Stimulated activated memory B cell treated with anti-CD40 and anti-IgM and Interleukin-4, amounts not matched to agents 10 μg/mL and 1 μg/mL and 100 μg/mL, for 72 hours (primary cell): ENCODE data around the gene DCDC2B.

ENCODE experiments used
- ATAC-seq: fragments of 150-1000 bp; cut with Tn5 transposase; 2 replicates; pipeline ENCODE4 v1.10.0; 2021
- H3K27ac Mint-ChIP-seq: one replicate; pipeline ENCODE4 v1.8.0; 2022; ENCODE audit warnings: mild to moderate bottlenecking, mixed read lengths
- H3K27me3 Mint-ChIP-seq: one replicate; pipeline ENCODE4 v1.8.0; 2022; ENCODE audit warnings: mixed read lengths
- H3K36me3 Mint-ChIP-seq: one replicate; pipeline ENCODE4 v1.8.0; 2022; ENCODE audit warnings: mixed read lengths
- H3K4me1 Mint-ChIP-seq: one replicate; pipeline ENCODE4 v1.8.0; 2022; ENCODE audit warnings: mixed read lengths
- H3K4me3 Mint-ChIP-seq: one replicate; pipeline ENCODE4 v1.8.0; 2022; ENCODE audit warnings: mild to moderate bottlenecking, moderate library complexity, mixed read lengths
- H3K9me3 Mint-ChIP-seq: one replicate; pipeline ENCODE4 v1.8.0; 2022; ENCODE audit warnings: mixed read lengths

Gene DCDC2B

DNA sequence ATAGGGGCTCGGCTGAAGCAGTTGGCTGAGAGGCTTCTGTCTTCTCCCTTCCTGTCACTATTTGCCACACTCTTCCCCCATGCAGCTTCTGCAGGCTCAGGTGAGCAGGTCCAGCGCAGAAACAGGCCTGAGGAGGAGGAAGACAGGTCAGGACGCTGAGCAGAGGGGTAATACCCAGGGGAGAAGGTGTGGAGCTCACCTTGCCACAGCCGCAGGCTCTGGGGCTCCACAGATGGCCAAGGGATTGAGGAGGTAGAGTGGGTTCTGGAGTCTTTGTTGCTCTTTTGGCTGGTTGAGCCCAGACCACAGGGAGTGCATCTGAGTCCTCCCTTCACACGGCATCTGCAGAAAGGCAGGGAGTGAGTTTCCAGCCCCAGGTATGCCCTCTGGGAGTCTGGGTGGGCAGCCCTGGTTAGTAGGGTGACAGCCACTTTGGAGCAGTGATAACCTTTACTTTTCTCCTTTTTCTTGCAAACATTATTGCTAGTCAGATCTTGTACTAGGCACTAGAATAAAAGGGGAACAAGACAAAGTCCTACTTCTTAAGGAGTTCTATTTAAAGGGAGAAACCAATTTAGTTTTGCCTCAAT, 23.0 kb downstream of the DCDC2B start:
- Mint-ChIP-seq H3K27ac (peak overlapping the region; percentile 3), H3K27me3 (no peaks in the 10 kb centered on the region), H3K4me3 (no peak overlapping the region), H3K9me3 (no peaks in the 10 kb centered on the region), H3K36me3 (peaks cover 39% of the 10 kb centered on the region), H3K4me1 (peaks cover 6% of the 10 kb centered on the region)
- no peak for ATAC-seq

- Mint-ChIP-seq H3K4me3 (no peak overlapping the region), H3K4me1 (peaks cover 3% of the 10 kb centered on the region), H3K27me3 (no peaks in the 10 kb centered on the region), H3K27ac (peak overlapping the region; percentile 3), H3K9me3 (no peaks in the 10 kb centered on the region), H3K36me3 (peaks cover 34% of the 10 kb centered on the region)
- no peak for ATAC-seq
Measured at GRCh38 chr1:32232558-32233304, 23.8 kb downstream of the DCDC2B start.

- Mint-ChIP-seq H3K27ac (no peak overlapping the region), H3K4me1 (peaks cover 8% of the 10 kb centered on the region)
- ATAC-seq = no peak
Measured at GRCh38 chr1:32234792-32235191, 25.9 kb downstream of the DCDC2B start.

DNA sequence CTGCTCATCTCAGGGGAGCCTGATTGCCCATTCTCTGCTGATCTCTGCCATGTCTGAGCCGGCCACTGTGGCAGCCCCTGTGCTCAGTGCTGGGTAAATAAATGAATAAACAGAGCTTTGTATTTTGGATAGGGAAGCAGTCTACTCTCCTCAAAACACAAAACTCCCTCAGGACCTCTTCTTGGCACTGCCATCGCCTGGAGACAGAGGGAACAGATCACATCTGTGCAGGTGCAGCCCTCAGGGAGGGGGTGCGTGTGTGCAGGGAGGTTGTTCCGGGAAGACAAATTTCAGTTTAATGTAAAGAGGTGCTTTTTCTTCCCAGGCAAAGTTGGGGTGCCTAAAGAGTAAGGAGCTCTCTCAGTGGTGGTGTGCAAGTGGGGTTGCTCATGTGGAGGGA, 30.4 kb downstream of the DCDC2B start:
- no peak for ATAC-seq
- Mint-ChIP-seq H3K4me3 (peak overlapping the region; percentile 57), H3K27ac (peak overlapping the region; percentile 54), H3K9me3 (no peaks in the 10 kb centered on the region), H3K36me3 (no peaks in the 10 kb centered on the region), H3K4me1 (peaks cover 34% of the 10 kb centered on the region), H3K27me3 (no peaks in the 10 kb centered on the region)

More at GRCh38 chr1:32234792-32235191, 25.9 kb downstream of the DCDC2B start:
- peaks cover 18% of the 10 kb centered on the region for H3K36me3 Mint-ChIP-seq
- no peaks in the 10 kb centered on the region for H3K9me3 Mint-ChIP-seq
- H3K4me3 Mint-ChIP-seq = no peak overlapping the region
- H3K27me3 Mint-ChIP-seq = no peaks in the 10 kb centered on the region

DNA sequence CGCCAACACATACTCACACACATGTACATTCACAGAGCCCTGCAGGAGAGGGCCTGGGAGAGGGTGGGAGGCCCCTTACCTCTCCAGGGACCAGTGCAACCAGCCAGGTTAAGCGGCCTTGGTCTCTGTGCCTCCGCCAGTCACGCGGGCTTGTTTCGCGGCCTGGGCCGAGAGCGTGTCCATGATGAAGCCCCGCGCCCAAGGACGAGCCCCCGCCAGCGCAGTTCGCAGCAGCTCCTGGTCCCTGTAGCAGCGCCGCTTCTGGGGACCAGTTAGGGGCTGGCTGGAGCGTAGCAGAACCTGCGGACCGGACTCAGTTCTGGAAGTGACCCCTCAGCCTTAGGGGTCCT, 30.9 kb downstream of the DCDC2B start:
- H3K27me3 Mint-ChIP-seq = no peaks in the 10 kb centered on the region
- H3K27ac Mint-ChIP-seq = peak overlapping the region; percentile 81
- peak overlapping the region; percentile 90 for H3K4me3 Mint-ChIP-seq
- H3K9me3 Mint-ChIP-seq = no peaks in the 10 kb centered on the region
- no peak for ATAC-seq
- H3K4me1 Mint-ChIP-seq = peaks cover 34% of the 10 kb centered on the region
- no peaks in the 10 kb centered on the region for H3K36me3 Mint-ChIP-seq

GRCh38 chr1:32240140-32240951, 31.5 kb downstream of the DCDC2B start:
- H3K27ac Mint-ChIP-seq = peak overlapping the region; percentile 81
- H3K4me1 Mint-ChIP-seq = peaks cover 34% of the 10 kb centered on the region
- peak; percentile 86 for ATAC-seq
- H3K9me3 Mint-ChIP-seq = no peaks in the 10 kb centered on the region
- H3K27me3 Mint-ChIP-seq = no peaks in the 10 kb centered on the region
- no peaks in the 10 kb centered on the region for H3K36me3 Mint-ChIP-seq
- peak overlapping the region; percentile 90 for H3K4me3 Mint-ChIP-seq

GRCh38 chr1:32241001-32241763, 32.3 kb downstream of the DCDC2B start:
- ATAC-seq = peak; percentile 77
- H3K4me1 Mint-ChIP-seq = peaks cover 37% of the 10 kb centered on the region
- H3K9me3 Mint-ChIP-seq = no peaks in the 10 kb centered on the region
- peak overlapping the region; percentile 90 for H3K4me3 Mint-ChIP-seq
- peak overlapping the region; percentile 81 for H3K27ac Mint-ChIP-seq
- no peaks in the 10 kb centered on the region for H3K36me3 Mint-ChIP-seq
- no peaks in the 10 kb centered on the region for H3K27me3 Mint-ChIP-seq

DNA sequence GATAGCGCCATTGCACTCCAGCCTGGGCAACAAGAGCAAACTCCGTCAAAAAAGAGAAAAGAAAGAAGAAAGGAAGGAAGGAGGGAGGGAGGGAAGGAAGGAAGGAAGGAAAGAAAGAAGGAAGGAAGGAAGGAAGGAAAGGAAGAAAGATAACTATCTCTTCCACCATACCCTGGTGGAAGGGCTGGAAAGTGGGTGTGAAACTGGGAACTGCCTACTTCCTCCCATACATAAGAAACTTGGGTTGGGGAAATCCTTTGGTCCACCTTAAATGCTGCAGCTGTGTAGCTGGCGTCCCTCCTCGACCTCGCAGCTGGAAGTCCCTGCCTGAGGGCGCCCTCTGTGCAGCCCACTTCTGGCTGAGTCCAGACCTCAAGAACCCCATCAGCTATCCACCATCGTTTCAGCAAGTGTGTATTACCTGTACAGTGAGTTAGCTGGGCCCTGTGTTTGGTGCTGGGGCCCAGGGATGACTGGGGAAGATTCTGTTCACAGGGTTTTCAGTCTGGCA, 33.5 kb downstream of the DCDC2B start:
- H3K27me3 Mint-ChIP-seq = no peaks in the 10 kb centered on the region
- H3K9me3 Mint-ChIP-seq = no peaks in the 10 kb centered on the region
- H3K27ac Mint-ChIP-seq = peak overlapping the region; percentile 81
- H3K36me3 Mint-ChIP-seq = no peaks in the 10 kb centered on the region
- peaks cover 48% of the 10 kb centered on the region for H3K4me1 Mint-ChIP-seq
- no peak overlapping the region for H3K4me3 Mint-ChIP-seq
- no peak for ATAC-seq

DNA sequence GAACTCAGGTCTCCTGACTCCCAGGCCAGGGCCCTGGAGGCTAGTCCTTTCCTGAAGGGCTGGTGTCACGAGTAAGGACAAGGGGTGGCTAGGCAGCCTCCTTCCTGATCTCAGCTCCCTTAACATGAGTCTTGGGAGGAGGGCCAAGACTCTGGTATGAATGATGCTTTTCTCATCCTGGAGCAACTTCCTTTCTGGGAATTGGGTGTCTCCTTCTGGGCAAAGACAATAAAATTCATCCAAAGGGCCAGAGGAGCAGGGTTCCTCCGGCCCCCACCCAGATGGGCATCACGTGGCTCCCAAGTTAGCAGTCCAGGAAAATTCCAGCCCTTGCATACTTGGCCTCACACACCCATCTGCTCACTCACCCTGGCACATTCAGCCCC, 38.0 kb downstream of the DCDC2B start, which contains the start of gene FAM167B:
FAM167B (plus strand) TSS at position 335 of the 386 bp plus-strand sequence. CDS start 200 bp downstream, outside the sequence.
- no peaks in the 10 kb centered on the region for H3K27me3 Mint-ChIP-seq
- no peaks in the 10 kb centered on the region for H3K9me3 Mint-ChIP-seq
- peak within 1 kb of the TSS; percentile 45 for H3K4me3 Mint-ChIP-seq
- peaks cover 69% of the 10 kb centered on the region for H3K4me1 Mint-ChIP-seq
- no peaks in the 10 kb centered on the region for H3K36me3 Mint-ChIP-seq
- peak within 1 kb of the TSS; percentile 94 for H3K27ac Mint-ChIP-seq
- no peak for ATAC-seq

GRCh38 chr1:32247452-32247851, 38.6 kb downstream of the DCDC2B start:
- no peak for ATAC-seq
- Mint-ChIP-seq H3K9me3 (no peaks in the 10 kb centered on the region), H3K4me3 (no peak overlapping the region), H3K4me1 (peaks cover 69% of the 10 kb centered on the region), H3K27me3 (no peaks in the 10 kb centered on the region), H3K36me3 (no peaks in the 10 kb centered on the region), H3K27ac (peak overlapping the region; percentile 94)

DNA sequence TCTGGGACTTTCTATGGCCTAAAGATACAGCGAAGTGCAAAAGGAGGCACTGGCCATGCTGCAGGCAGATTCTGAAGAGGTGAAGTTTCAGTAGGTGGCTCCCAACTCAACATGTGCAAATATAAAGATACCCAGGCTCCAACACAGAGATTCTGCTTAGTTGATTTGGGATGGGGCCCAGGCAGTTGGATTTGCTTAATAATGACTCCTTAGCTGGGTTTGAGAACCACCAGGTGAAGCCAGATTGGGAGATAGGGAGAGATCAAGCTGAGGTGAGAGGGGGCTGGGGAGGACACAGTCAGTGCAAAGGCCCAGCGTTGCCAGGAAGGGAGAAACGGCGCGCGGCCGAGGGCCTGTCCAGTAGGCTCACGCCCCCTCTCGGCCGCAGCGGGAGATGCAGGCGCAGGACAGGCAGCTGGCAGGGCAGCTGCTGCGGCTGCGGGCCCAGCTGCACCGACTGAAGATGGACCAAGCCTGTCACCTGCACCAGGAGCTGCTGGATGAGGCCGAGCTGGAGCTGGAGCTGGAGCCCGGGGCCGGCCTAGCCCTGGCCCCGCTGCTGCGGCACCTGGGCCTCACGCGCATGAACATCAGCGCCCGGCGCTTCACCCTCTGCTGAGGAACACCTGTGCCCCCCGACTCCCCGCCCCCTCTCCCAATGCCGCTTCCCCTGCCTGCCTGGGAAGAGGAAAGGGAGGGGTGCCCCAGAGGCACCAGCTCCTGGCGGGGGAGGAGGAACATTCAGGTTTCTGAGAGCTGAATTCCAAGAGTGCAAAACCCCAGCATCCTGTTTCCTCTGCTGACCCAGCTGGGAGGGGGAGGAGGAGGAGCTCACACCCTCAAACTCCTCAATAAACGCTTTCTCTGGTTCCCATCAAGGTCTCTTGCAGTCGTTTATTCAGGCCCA, 39.3 kb downstream of the DCDC2B start:
- H3K36me3 Mint-ChIP-seq = no peaks in the 10 kb centered on the region
- peak overlapping the region; percentile 45 for H3K4me3 Mint-ChIP-seq
- H3K9me3 Mint-ChIP-seq = no peaks in the 10 kb centered on the region
- peaks cover 73% of the 10 kb centered on the region for H3K4me1 Mint-ChIP-seq
- peak; percentile 28 for ATAC-seq
- no peaks in the 10 kb centered on the region for H3K27me3 Mint-ChIP-seq
- peak overlapping the region; percentile 94 for H3K27ac Mint-ChIP-seq

DNA sequence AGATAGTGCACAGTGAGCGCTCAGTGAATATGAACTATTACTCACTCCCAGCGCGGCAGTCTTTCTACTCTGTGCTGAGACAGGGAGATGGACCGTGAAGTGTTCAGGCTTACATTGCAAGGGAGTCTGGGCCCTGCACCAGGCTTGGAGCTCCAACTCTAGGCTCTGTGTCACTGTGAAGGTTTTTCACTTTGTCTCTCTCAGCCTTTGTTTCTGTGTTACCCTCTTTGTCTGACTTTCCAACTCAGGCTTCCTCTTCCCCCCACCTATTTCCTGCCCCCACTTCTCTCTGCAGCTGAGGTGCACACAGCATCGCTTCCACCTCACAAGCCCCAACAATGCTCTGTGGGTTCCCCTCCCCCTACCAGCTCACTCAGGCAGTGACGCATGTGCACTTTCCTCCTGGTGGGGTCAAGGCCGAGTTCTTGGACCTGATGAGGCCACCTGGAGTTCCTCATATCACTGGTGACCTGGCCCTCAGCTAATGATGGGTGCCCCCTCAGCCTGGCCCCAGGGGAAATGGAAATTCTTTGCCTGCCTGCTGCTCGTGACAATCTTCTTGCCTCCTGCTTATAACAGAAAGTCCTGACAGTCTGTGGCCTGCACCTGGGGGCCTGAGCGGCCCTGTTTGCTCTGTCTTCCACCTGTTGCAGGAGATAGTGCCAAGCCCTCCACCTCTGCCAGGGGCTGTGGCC, 41.1 kb downstream of the DCDC2B start:
- ATAC-seq = peak; percentile 91
- Mint-ChIP-seq H3K4me1 (peaks cover 86% of the 10 kb centered on the region), H3K36me3 (no peaks in the 10 kb centered on the region), H3K27ac (peak overlapping the region; percentile 94), H3K27me3 (no peaks in the 10 kb centered on the region), H3K4me3 (peak overlapping the region; percentile 45), H3K9me3 (no peaks in the 10 kb centered on the region)

DNA sequence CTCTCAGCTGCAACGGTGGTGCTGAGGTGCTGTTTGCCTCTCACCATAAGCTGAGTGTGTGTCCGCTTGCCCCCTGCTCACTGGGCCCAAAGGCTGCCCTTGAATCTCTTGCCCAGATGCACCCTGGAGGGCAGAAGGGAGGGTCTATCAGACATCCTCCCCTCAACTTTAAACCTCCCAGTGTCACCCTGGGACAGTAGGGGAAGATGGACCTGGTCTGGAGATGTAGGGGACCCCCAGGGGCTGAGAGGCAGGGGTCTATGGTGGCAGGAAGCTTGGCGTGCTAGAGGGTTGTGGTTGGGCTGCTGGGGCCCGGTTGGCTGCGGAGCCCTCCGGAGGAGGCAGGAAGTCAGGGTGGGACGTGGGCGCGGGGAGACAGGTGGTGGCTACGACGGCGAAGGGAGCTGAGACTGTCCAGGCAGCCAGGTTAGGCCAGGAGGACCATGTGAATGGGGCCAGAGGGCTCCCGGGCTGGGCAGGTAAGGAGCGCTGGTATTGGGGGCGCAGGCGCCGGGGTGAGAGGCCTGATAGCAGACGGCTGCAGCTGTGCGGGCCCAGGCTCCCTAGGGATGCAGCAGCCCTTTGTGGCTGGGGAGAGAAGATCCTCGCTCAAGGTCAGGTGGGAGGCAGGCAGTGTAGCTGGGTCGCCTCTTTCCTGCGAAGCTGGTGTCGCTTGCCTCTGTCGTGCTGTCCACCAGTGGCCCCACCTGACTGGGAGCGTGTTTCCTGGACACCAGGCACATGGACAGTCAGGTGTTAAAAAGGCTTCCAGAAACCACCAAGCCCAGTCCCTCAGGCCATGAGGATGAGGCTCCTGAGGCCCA, 42.2 kb downstream of the DCDC2B start, which contains the start of gene LCK:
LCK (plus strand) TSS at position 373 of the 824 bp plus-strand sequence. CDS start 23,065 bp downstream, outside the sequence.
- Mint-ChIP-seq H3K9me3 (no peaks in the 10 kb centered on the region), H3K36me3 (no peaks in the 10 kb centered on the region), H3K4me3 (peak within 1 kb of the TSS; percentile 82), H3K27me3 (no peaks in the 10 kb centered on the region), H3K27ac (peak within 1 kb of the TSS; percentile 94), H3K4me1 (peaks cover 89% of the 10 kb centered on the region)
- ATAC-seq = peak; percentile 61
